Measurements from ENCODE around the gene NAT8L. TPM values are rescaled to one million over a fixed set of nuclear protein-coding genes. Genes with fewer than 3 reads are reported as not detected.

NAT8L gene
- total and polyA plus RNA-seq, 5 donors from 2014 or later = 0.02 to 0.15 TPM; not detected in 3

DNA sequence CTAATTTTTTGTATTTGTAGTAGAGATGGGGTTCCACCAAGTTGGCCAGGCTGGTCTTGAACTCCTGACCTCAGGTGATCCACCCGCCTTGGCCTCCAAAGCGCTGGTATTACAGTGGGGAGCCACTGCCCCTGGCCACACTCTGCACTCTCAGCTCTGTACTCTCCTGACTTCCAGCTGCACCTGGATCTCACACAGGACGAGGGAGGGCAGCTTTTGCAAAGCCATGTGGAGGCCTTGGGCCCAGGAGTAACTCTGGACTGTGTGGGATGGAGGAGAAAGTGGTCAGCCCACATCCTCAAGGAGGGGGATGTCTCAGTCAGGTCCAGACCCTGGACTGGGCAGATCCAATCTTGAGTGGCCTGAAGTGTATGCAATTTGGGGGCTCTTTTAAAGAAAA is 23.0 kb downstream of the NAT8L start:
- no peaks in the 10 kb centered on the region for H3K27me3 ChIP-seq (ENCODE audit: control insufficient read depth, insufficient read depth, low read length)
- Mint-ChIP-seq H3K9me3 (no peaks in the 10 kb centered on the region), H3K4me3 (no peak overlapping the region), H3K27ac (no peak overlapping the region), H3K27me3 (peaks cover 5% of the 10 kb centered on the region), H3K36me3 (no peaks in the 10 kb centered on the region), H3K4me1 (no peaks in the 10 kb centered on the region)
- DNase-seq (no peak), ATAC-seq (ENCODE audit: low read depth in 2 of 2) (no peak)
- no peak overlapping the region for H3K4me3 ChIP-seq (ENCODE audit: low read depth, low read length)
- peaks cover 0 to 3% of the 10 kb centered on the region in 2 experiments for H3K9me3 ChIP-seq (ENCODE audit: control insufficient read depth in 2 of 2, low read length in 2 of 2)
- H3K27ac ChIP-seq (ENCODE audit: insufficient read depth, low read length, poor library complexity, severe bottlenecking) = no peak overlapping the region
- H3K36me3 ChIP-seq (ENCODE audit: control insufficient read depth, insufficient read depth, low read length) = no peaks in the 10 kb centered on the region
- no peaks in the 10 kb centered on the region for H3K4me1 ChIP-seq (ENCODE audit: control insufficient read depth, insufficient read depth, low read length, poor library complexity, severe bottlenecking)

- H3K9me3 ChIP-seq (ENCODE audit: control insufficient read depth in 2 of 2, low read length in 2 of 2) = peaks cover 0 to 5% of the 10 kb centered on the region in 2 experiments
- H3K36me3 Mint-ChIP-seq = no peaks in the 10 kb centered on the region
- no peak overlapping the region for H3K4me3 ChIP-seq (ENCODE audit: low read depth, low read length)
- peaks cover 0 to 3% (median 0%) of the 10 kb centered on the region in 7 donors for H3K9me3 Mint-ChIP-seq
- H3K4me3 Mint-ChIP-seq = no peak overlapping the region
- H3K27me3 Mint-ChIP-seq = peaks cover 5% of the 10 kb centered on the region
- H3K27ac Mint-ChIP-seq = no peak overlapping the region
- H3K27me3 ChIP-seq (ENCODE audit: control insufficient read depth, insufficient read depth, low read length) = no peaks in the 10 kb centered on the region
- ATAC-seq (ENCODE audit: low read depth in 2 of 2) (no peak), DNase-seq (no peak)
- H3K36me3 ChIP-seq (ENCODE audit: control insufficient read depth, insufficient read depth, low read length) = no peaks in the 10 kb centered on the region
- H3K4me1 Mint-ChIP-seq = no peaks in the 10 kb centered on the region
- no peaks in the 10 kb centered on the region for H3K4me1 ChIP-seq (ENCODE audit: control insufficient read depth, insufficient read depth, low read length, poor library complexity, severe bottlenecking)
- no peak overlapping the region for H3K27ac ChIP-seq (ENCODE audit: insufficient read depth, low read length, poor library complexity, severe bottlenecking)
Measured at GRCh38 chr4:2082627-2083026, 23.5 kb downstream of the NAT8L start.

- H3K4me3 Mint-ChIP-seq = no peak overlapping the region
- no peak for ATAC-seq (ENCODE audit: low read depth in 2 of 2)
Measured at GRCh38 chr4:2083116-2083825, 24.1 kb downstream of the NAT8L start.

DNA sequence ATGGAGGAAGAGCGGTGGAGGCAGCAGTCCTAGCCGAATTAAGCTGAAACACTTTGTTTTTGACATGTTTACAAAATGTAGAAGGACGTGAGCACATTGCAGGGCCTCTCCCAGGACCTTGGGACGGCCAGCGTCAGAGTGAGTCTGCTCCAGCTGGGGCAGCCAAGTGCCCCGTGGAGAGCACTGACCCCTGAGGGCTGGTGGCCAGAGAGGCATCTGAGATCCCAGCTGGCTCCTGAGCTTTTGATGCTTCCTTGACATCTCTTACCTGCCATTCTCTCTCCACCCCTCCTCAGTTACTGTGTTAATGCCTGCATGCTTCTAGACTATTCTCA is 24.7 kb downstream of the NAT8L start:
- H3K36me3 Mint-ChIP-seq = no peaks in the 10 kb centered on the region
- Histone ChIP-seq H3K4me3 (ENCODE audit: low read depth, low read length) (no peak overlapping the region), H3K4me1 (ENCODE audit: control insufficient read depth, insufficient read depth, low read length, poor library complexity, severe bottlenecking) (no peaks in the 10 kb centered on the region), H3K27me3 (ENCODE audit: control insufficient read depth, insufficient read depth, low read length) (peaks cover under 1% of the 10 kb centered on the region), H3K9me3 (ENCODE audit: control insufficient read depth in 2 of 2, low read length in 2 of 2) (peaks cover 0 to 5% of the 10 kb centered on the region in 2 experiments), H3K36me3 (ENCODE audit: control insufficient read depth, insufficient read depth, low read length) (no peaks in the 10 kb centered on the region), H3K27ac (ENCODE audit: insufficient read depth, low read length, poor library complexity, severe bottlenecking) (no peak overlapping the region)
- H3K9me3 Mint-ChIP-seq = peaks cover 0 to 4% (median 0%) of the 10 kb centered on the region in 7 donors
- H3K27me3 Mint-ChIP-seq = peaks cover 5% of the 10 kb centered on the region
- H3K4me1 Mint-ChIP-seq = no peaks in the 10 kb centered on the region
- no peak for ATAC-seq (ENCODE audit: low read depth in 2 of 2)
- no peak for DNase-seq
- no peak overlapping the region for H3K27ac Mint-ChIP-seq
- H3K4me3 Mint-ChIP-seq = no peak overlapping the region

More at GRCh38 chr4:2083116-2083825, 24.1 kb downstream of the NAT8L start:
- H3K9me3 ChIP-seq (ENCODE audit: control insufficient read depth in 2 of 2, low read length in 2 of 2) = peaks cover 0 to 5% of the 10 kb centered on the region in 2 experiments
- H3K4me3 ChIP-seq (ENCODE audit: low read depth, low read length) = no peak overlapping the region
- Mint-ChIP-seq H3K36me3 (no peaks in the 10 kb centered on the region), H3K27me3 (peaks cover 5% of the 10 kb centered on the region), H3K27ac (no peak overlapping the region), H3K9me3 (peaks cover 0 to 4% (median 0%) of the 10 kb centered on the region in 7 donors), H3K4me1 (no peaks in the 10 kb centered on the region)
- no peak overlapping the region for H3K27ac ChIP-seq (ENCODE audit: insufficient read depth, low read length, poor library complexity, severe bottlenecking)
- H3K27me3 ChIP-seq (ENCODE audit: control insufficient read depth, insufficient read depth, low read length) = no peaks in the 10 kb centered on the region
- no peaks in the 10 kb centered on the region for H3K4me1 ChIP-seq (ENCODE audit: control insufficient read depth, insufficient read depth, low read length, poor library complexity, severe bottlenecking)
- no peak for DNase-seq
- no peaks in the 10 kb centered on the region for H3K36me3 ChIP-seq (ENCODE audit: control insufficient read depth, insufficient read depth, low read length)

- Histone ChIP-seq H3K9me3 (ENCODE audit: control insufficient read depth in 2 of 2, low read length in 2 of 2) (peaks cover 0 to 5% of the 10 kb centered on the region in 2 experiments), H3K4me1 (ENCODE audit: control insufficient read depth, insufficient read depth, low read length, poor library complexity, severe bottlenecking) (no peaks in the 10 kb centered on the region), H3K27ac (ENCODE audit: insufficient read depth, low read length, poor library complexity, severe bottlenecking) (no peak overlapping the region), H3K27me3 (ENCODE audit: control insufficient read depth, insufficient read depth, low read length) (peaks cover 2% of the 10 kb centered on the region), H3K36me3 (ENCODE audit: control insufficient read depth, insufficient read depth, low read length) (no peaks in the 10 kb centered on the region), H3K4me3 (ENCODE audit: low read depth, low read length) (no peak overlapping the region)
- DNase-seq = no peak
- Mint-ChIP-seq H3K9me3 (peaks cover 0 to 4% (median 0%) of the 10 kb centered on the region in 7 donors), H3K27ac (no peak overlapping the region), H3K27me3 (peaks cover 5% of the 10 kb centered on the region), H3K4me1 (no peaks in the 10 kb centered on the region), H3K4me3 (no peak overlapping the region), H3K36me3 (no peaks in the 10 kb centered on the region)
- ATAC-seq (ENCODE audit: low read depth in 2 of 2) = no peak
Measured at GRCh38 chr4:2084316-2084715, 25.2 kb downstream of the NAT8L start.

GRCh38 chr4:2085496-2085901 is 26.4 kb downstream of the NAT8L start:
- no peak for ATAC-seq (ENCODE audit: low read depth in 2 of 2)
- H3K36me3 ChIP-seq (ENCODE audit: control insufficient read depth, insufficient read depth, low read length) = no peaks in the 10 kb centered on the region
- no peaks in the 10 kb centered on the region for H3K4me1 Mint-ChIP-seq
- peaks cover 0 to 5% of the 10 kb centered on the region in 2 experiments for H3K9me3 ChIP-seq (ENCODE audit: control insufficient read depth in 2 of 2, low read length in 2 of 2)
- H3K36me3 Mint-ChIP-seq = no peaks in the 10 kb centered on the region
- no peak overlapping the region for H3K4me3 Mint-ChIP-seq
- H3K9me3 Mint-ChIP-seq = peaks cover 0 to 4% (median 0%) of the 10 kb centered on the region in 7 donors
- H3K27ac Mint-ChIP-seq = no peak overlapping the region
- no peak for DNase-seq
- H3K4me1 ChIP-seq (ENCODE audit: control insufficient read depth, insufficient read depth, low read length, poor library complexity, severe bottlenecking) = no peaks in the 10 kb centered on the region
- H3K27me3 ChIP-seq (ENCODE audit: control insufficient read depth, insufficient read depth, low read length) = peaks cover 2% of the 10 kb centered on the region
- H3K4me3 ChIP-seq (ENCODE audit: low read depth, low read length) = no peak overlapping the region
- H3K27ac ChIP-seq (ENCODE audit: insufficient read depth, low read length, poor library complexity, severe bottlenecking) = no peak overlapping the region
- H3K27me3 Mint-ChIP-seq = peaks cover 5% of the 10 kb centered on the region

DNA sequence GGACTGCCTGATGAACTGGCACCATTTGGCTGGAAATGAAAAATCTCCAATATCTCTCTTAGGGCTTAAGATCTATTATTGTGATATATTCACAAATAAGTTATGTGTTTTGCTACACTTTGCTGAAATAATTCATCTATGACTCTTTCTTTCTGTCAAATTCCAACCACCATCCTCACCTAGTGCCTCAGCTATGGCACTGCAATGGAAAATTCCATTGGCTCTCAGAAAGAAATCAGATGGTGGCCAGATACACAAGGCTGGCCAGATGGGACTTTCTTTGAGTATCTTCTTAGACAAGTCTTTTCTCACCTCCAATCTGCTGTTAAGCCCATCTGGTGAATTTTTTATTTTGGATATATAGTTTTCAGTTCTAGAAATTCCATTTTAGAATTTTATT is 28.0 kb downstream of the NAT8L start:
- no peak overlapping the region for H3K4me3 Mint-ChIP-seq

DNA sequence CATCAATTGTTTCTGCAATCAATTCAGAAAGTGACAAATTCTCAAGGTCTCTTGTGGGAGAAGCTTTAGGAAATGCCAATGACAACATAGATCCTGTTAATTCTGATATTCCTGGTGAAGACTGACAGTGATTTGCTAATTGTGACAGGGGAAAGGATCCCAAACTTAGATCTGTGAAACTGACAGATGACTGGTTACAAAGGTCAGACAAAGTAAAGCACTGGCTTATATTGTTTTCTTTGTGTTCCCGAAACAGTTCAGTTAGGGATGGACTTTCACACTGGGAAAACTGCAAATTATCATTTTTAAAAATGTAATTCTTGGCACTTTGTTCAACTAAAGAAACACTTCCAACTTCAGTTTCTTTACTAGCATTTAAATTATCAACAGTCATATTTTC is 30.1 kb downstream of the NAT8L start:
- H3K27me3 Mint-ChIP-seq = no peaks in the 10 kb centered on the region
- no peak overlapping the region for H3K4me3 Mint-ChIP-seq
- DNase-seq (no peak), ATAC-seq (ENCODE audit: low read depth in 2 of 2) (no peak)
- Histone ChIP-seq H3K4me1 (ENCODE audit: control insufficient read depth, insufficient read depth, low read length, poor library complexity, severe bottlenecking) (no peaks in the 10 kb centered on the region), H3K9me3 (ENCODE audit: control insufficient read depth in 2 of 2, low read length in 2 of 2) (peaks cover 0 to 5% of the 10 kb centered on the region in 2 experiments), H3K27ac (ENCODE audit: insufficient read depth, low read length, poor library complexity, severe bottlenecking) (no peak overlapping the region), H3K27me3 (ENCODE audit: control insufficient read depth, insufficient read depth, low read length) (peaks cover 2% of the 10 kb centered on the region), H3K4me3 (ENCODE audit: low read depth, low read length) (no peak overlapping the region), H3K36me3 (ENCODE audit: control insufficient read depth, insufficient read depth, low read length) (no peaks in the 10 kb centered on the region)
- no peaks in the 10 kb centered on the region for H3K4me1 Mint-ChIP-seq
- no peaks in the 10 kb centered on the region for H3K36me3 Mint-ChIP-seq
- peaks cover 0 to 6% (median 0%) of the 10 kb centered on the region in 7 donors for H3K9me3 Mint-ChIP-seq
- no peak overlapping the region for H3K27ac Mint-ChIP-seq

More for the DNA sequence above, 28.0 kb downstream of the NAT8L start:
- peaks cover 0 to 5% of the 10 kb centered on the region in 2 experiments for H3K9me3 ChIP-seq (ENCODE audit: control insufficient read depth in 2 of 2, low read length in 2 of 2)
- H3K27ac ChIP-seq (ENCODE audit: insufficient read depth, low read length, poor library complexity, severe bottlenecking) = no peak overlapping the region
- Mint-ChIP-seq H3K27ac (no peak overlapping the region), H3K4me1 (no peaks in the 10 kb centered on the region), H3K27me3 (no peaks in the 10 kb centered on the region), H3K9me3 (peaks cover 0 to 4% (median 0%) of the 10 kb centered on the region in 7 donors), H3K36me3 (no peaks in the 10 kb centered on the region)
- no peak for ATAC-seq (ENCODE audit: low read depth in 2 of 2)
- no peak overlapping the region for H3K4me3 ChIP-seq (ENCODE audit: low read depth, low read length)
- H3K4me1 ChIP-seq (ENCODE audit: control insufficient read depth, insufficient read depth, low read length, poor library complexity, severe bottlenecking) = no peaks in the 10 kb centered on the region
- no peak for DNase-seq
- peaks cover 2% of the 10 kb centered on the region for H3K27me3 ChIP-seq (ENCODE audit: control insufficient read depth, insufficient read depth, low read length)
- H3K36me3 ChIP-seq (ENCODE audit: control insufficient read depth, insufficient read depth, low read length) = no peaks in the 10 kb centered on the region

Measured in CD4-positive, CD25-positive, alpha-beta regulatory T cell (primary cell).